ENCODE data around the gene CTNND2.

CTNND2 gene

GRCh38 chr5:11384441-11385250, 519.6 kb downstream of the CTNND2 start:
- ATAC-seq (replicated peaks) (peak; percentile 14 to 41), DNase-seq (no peak)
- Mint-ChIP-seq H3K36me3 (no peaks in the 10 kb centered on the region), H3K4me3 (peak overlapping the region; percentile 57 to 63), H3K27ac (no peak overlapping the region), H3K4me1 (peaks cover 5 to 16% of the 10 kb centered on the region in 2 donors), H3K27me3 (peaks cover 42 to 46% of the 10 kb centered on the region in 2 donors), H3K9me3 (peaks cover 0 to 2% of the 10 kb centered on the region in 2 donors)

GRCh38 chr5:11383506-11384095, 520.6 kb downstream of the CTNND2 start:
- H3K4me3 Mint-ChIP-seq = no peak overlapping the region
- peaks cover 40 to 42% of the 10 kb centered on the region in 2 donors for H3K27me3 Mint-ChIP-seq
- no peak for DNase-seq
- no peaks in the 10 kb centered on the region for H3K36me3 Mint-ChIP-seq
- H3K9me3 Mint-ChIP-seq = peaks cover 0 to 2% of the 10 kb centered on the region in 2 donors
- ATAC-seq (replicated peaks) = no peak
- H3K27ac Mint-ChIP-seq = no peak overlapping the region
- H3K4me1 Mint-ChIP-seq = peaks cover 5 to 16% of the 10 kb centered on the region in 2 donors

GRCh38 chr5:11378461-11378860, 525.8 kb downstream of the CTNND2 start:
- Mint-ChIP-seq H3K9me3 (peaks cover 0 to 4% of the 10 kb centered on the region in 2 donors), H3K27me3 (peaks cover 19 to 22% of the 10 kb centered on the region in 2 donors), H3K27ac (no peak overlapping the region), H3K4me3 (no peak overlapping the region), H3K4me1 (no peaks in the 10 kb centered on the region), H3K36me3 (no peaks in the 10 kb centered on the region)
- DNase-seq = no peak
- ATAC-seq (replicated peaks) = no peak

- Mint-ChIP-seq H3K36me3 (no peaks in the 10 kb centered on the region), H3K4me3 (no peak overlapping the region), H3K4me1 (no peaks in the 10 kb centered on the region), H3K9me3 (peaks cover 0 to 4% of the 10 kb centered on the region in 2 donors), H3K27me3 (peaks cover 17 to 18% of the 10 kb centered on the region in 2 donors), H3K27ac (no peak overlapping the region)
- no peak for ATAC-seq (replicated peaks)
- DNase-seq = no peak
Measured at GRCh38 chr5:11377896-11378295, 526.4 kb downstream of the CTNND2 start.

- Mint-ChIP-seq H3K4me3 (no peak overlapping the region), H3K4me1 (no peaks in the 10 kb centered on the region), H3K36me3 (no peaks in the 10 kb centered on the region), H3K27ac (no peak overlapping the region), H3K9me3 (peaks cover 0 to 2% of the 10 kb centered on the region in 2 donors), H3K27me3 (no peaks in the 10 kb centered on the region)
- no peak for ATAC-seq (replicated peaks)
- no peak for DNase-seq
Measured at GRCh38 chr5:11372191-11372590, 532.1 kb downstream of the CTNND2 start.

GRCh38 chr5:11371021-11371420, 533.2 kb downstream of the CTNND2 start:
- peaks cover 0 to 2% of the 10 kb centered on the region in 2 donors for H3K9me3 Mint-ChIP-seq
- H3K4me1 Mint-ChIP-seq = no peaks in the 10 kb centered on the region
- DNase-seq (no peak), ATAC-seq (replicated peaks) (no peak)
- H3K4me3 Mint-ChIP-seq = no peak overlapping the region
- H3K27ac Mint-ChIP-seq = no peak overlapping the region
- no peaks in the 10 kb centered on the region for H3K27me3 Mint-ChIP-seq
- H3K36me3 Mint-ChIP-seq = no peaks in the 10 kb centered on the region

GRCh38 chr5:11364531-11364930, 539.7 kb downstream of the CTNND2 start:
- Mint-ChIP-seq H3K36me3 (no peaks in the 10 kb centered on the region), H3K9me3 (peaks cover 0 to 4% of the 10 kb centered on the region in 2 donors), H3K27me3 (no peaks in the 10 kb centered on the region), H3K4me1 (no peaks in the 10 kb centered on the region), H3K4me3 (no peak overlapping the region), H3K27ac (no peak overlapping the region)
- DNase-seq = no peak
- no peak for ATAC-seq (replicated peaks)

GRCh38 chr5:11363631-11364178, 540.5 kb downstream of the CTNND2 start:
- no peaks in the 10 kb centered on the region for H3K27me3 Mint-ChIP-seq
- ATAC-seq (replicated peaks) (no peak), DNase-seq (no peak)
- no peak overlapping the region for H3K27ac Mint-ChIP-seq
- H3K9me3 Mint-ChIP-seq = peaks cover 0 to 4% of the 10 kb centered on the region in 2 donors
- H3K4me1 Mint-ChIP-seq = no peaks in the 10 kb centered on the region
- H3K4me3 Mint-ChIP-seq = no peak overlapping the region
- H3K36me3 Mint-ChIP-seq = no peaks in the 10 kb centered on the region

GRCh38 chr5:11361768-11362167, 542.5 kb downstream of the CTNND2 start:
- Mint-ChIP-seq H3K27me3 (no peaks in the 10 kb centered on the region), H3K4me1 (no peaks in the 10 kb centered on the region)
- DNase-seq = no peak

GRCh38 chr5:11357928-11358327, 546.3 kb downstream of the CTNND2 start:
- H3K4me1 Mint-ChIP-seq = no peaks in the 10 kb centered on the region
- H3K4me3 Mint-ChIP-seq = no peak overlapping the region
- DNase-seq = no peak
- H3K27me3 Mint-ChIP-seq = no peaks in the 10 kb centered on the region
- no peaks in the 10 kb centered on the region for H3K36me3 Mint-ChIP-seq
- no peak for ATAC-seq (replicated peaks)
- H3K9me3 Mint-ChIP-seq = peaks cover 5 to 12% of the 10 kb centered on the region in 2 donors
- no peak overlapping the region for H3K27ac Mint-ChIP-seq

More at GRCh38 chr5:11361768-11362167, 542.5 kb downstream of the CTNND2 start:
- H3K36me3 Mint-ChIP-seq = no peaks in the 10 kb centered on the region
- H3K4me3 Mint-ChIP-seq = no peak overlapping the region
- H3K27ac Mint-ChIP-seq = no peak overlapping the region
- peaks cover 0 to 4% of the 10 kb centered on the region in 2 donors for H3K9me3 Mint-ChIP-seq
- ATAC-seq (replicated peaks) = no peak

- Mint-ChIP-seq H3K27me3 (no peaks in the 10 kb centered on the region), H3K36me3 (no peaks in the 10 kb centered on the region), H3K9me3 (peaks cover 5 to 8% of the 10 kb centered on the region in 2 donors), H3K4me3 (no peak overlapping the region), H3K27ac (no peak overlapping the region), H3K4me1 (no peaks in the 10 kb centered on the region)
- ATAC-seq (replicated peaks) = no peak
- DNase-seq = no peak
Measured at GRCh38 chr5:11355491-11355890, 548.8 kb downstream of the CTNND2 start.

- Mint-ChIP-seq H3K36me3 (no peaks in the 10 kb centered on the region), H3K27me3 (peaks cover 0 to 14% of the 10 kb centered on the region in 2 donors)
- no peak for ATAC-seq (replicated peaks)
Measured at GRCh38 chr5:11346336-11346735, 557.9 kb downstream of the CTNND2 start.

GRCh38 chr5:11335881-11336760, 568.1 kb downstream of the CTNND2 start:
- Mint-ChIP-seq H3K9me3 (peaks cover 5 to 11% of the 10 kb centered on the region in 2 donors), H3K27me3 (peaks cover 0 to 8% of the 10 kb centered on the region in 2 donors), H3K4me1 (no peaks in the 10 kb centered on the region), H3K27ac (no peak overlapping the region), H3K4me3 (no peak overlapping the region), H3K36me3 (no peaks in the 10 kb centered on the region)
- ATAC-seq (replicated peaks) = no peak
- no peak for DNase-seq

More at GRCh38 chr5:11346336-11346735, 557.9 kb downstream of the CTNND2 start:
- no peaks in the 10 kb centered on the region for H3K4me1 Mint-ChIP-seq
- no peak overlapping the region for H3K4me3 Mint-ChIP-seq
- H3K27ac Mint-ChIP-seq = no peak overlapping the region
- H3K9me3 Mint-ChIP-seq = no peaks in the 10 kb centered on the region
- no peak for DNase-seq

- Mint-ChIP-seq H3K9me3 (peaks cover 5 to 11% of the 10 kb centered on the region in 2 donors), H3K4me3 (no peak overlapping the region), H3K27me3 (peaks cover 0 to 8% of the 10 kb centered on the region in 2 donors), H3K27ac (no peak overlapping the region), H3K36me3 (no peaks in the 10 kb centered on the region), H3K4me1 (no peaks in the 10 kb centered on the region)
- ATAC-seq (replicated peaks) (no peak), DNase-seq (no peak)
Measured at GRCh38 chr5:11334404-11334803, 569.8 kb downstream of the CTNND2 start.
